HG03196 (cell line): ENCODE data around the gene NAPB.
"Not testable (repeated sequence)": the region's sequence is repeated elsewhere in the genome, so short reads cannot be mapped to it uniquely, and the experiment has no call there.

ENCODE experiments used
- ATAC-seq: cut with Tn5 transposase; IDR thresholded peaks from one replicate; pipeline ENCODE4 v1.9.1; 2021; ENCODE audit not compliant: unreplicated experiment

NAPB gene

DNA sequence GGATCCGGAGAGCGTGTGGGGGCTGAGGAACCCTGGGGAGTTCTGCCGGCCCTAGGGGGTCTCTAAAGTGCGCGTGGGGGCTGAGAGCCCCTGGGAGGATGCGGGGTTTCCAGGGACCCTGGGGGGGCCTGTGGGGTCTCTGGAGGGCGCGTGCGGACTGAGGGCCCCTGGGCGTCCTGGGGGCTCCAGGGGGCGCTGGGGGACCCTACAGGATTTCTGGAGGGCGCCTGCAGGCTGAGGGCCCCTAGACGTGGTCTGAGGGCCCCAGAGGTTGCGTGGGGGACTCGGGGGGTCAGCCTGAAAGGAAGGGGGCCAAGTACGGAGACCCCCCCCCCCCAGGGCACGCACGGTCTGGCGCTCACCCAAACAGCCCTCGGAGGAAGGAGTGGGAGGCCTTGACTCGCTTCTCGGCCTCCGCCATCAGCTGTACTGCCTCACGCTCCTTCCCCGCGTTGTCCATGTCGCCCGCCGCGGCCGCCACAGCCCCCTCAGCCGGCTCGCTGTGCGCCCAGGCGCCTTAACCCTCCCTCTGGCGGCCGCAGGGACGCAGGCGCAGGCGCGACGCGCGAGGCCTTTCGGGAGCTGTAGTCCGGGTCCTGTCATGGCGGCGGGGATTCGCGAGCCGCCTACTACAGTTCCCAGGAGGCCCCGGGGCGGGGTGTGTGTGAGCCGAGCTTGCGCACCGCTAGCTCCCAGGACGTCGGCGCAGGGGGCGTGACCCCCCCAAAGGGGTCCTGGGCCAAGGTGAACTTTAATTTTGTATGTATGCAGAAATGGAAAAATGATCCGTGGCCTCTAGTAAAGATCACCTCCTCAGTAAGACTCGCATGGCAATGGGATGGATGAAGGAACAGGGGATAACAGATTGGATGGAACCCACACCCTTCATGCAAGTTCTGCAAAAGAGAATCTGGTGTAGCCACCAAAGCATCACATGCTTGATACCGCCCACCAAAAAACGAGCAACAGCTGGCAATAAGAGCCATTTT is at the start of gene NAPB:
Gene NAPB, minus strand, starts transcription at position 546 of the 989 bp plus-strand sequence. Its CDS starts 86 bp downstream, at position 460.
- peak; percentile 97 for ATAC-seq

- ATAC-seq, result not testable (repeated sequence)
Measured at GRCh38 chr20:23466961-23467360, 45.7 kb upstream of the NAPB start.

GRCh38 chr20:23461180-23461579 is 39.9 kb upstream of the NAPB start:
- ATAC-seq, result no peak

GRCh38 chr20:23459461-23460150 is 38.3 kb upstream of the NAPB start:
- no peak for ATAC-seq

- ATAC-seq, result no peak
Measured at GRCh38 chr20:23456873-23457272, 35.6 kb upstream of the NAPB start.

- ATAC-seq, result no peak
Measured at GRCh38 chr20:23456409-23456808, 35.1 kb upstream of the NAPB start.

GRCh38 chr20:23455639-23456038 is 34.4 kb upstream of the NAPB start:
- no peak for ATAC-seq

- ATAC-seq, result no peak
Measured at GRCh38 chr20:23454816-23455215, 33.5 kb upstream of the NAPB start.

GRCh38 chr20:23453549-23454543 is 32.6 kb upstream of the NAPB start:
- no peak for ATAC-seq

- no peak for ATAC-seq
Measured at GRCh38 chr20:23452776-23453175, 31.5 kb upstream of the NAPB start, which contains the start of gene CST11. Gene CST11, minus strand, starts transcription at chr20:23452876. Its CDS starts 65 bp downstream, at chr20:23452811.

DNA sequence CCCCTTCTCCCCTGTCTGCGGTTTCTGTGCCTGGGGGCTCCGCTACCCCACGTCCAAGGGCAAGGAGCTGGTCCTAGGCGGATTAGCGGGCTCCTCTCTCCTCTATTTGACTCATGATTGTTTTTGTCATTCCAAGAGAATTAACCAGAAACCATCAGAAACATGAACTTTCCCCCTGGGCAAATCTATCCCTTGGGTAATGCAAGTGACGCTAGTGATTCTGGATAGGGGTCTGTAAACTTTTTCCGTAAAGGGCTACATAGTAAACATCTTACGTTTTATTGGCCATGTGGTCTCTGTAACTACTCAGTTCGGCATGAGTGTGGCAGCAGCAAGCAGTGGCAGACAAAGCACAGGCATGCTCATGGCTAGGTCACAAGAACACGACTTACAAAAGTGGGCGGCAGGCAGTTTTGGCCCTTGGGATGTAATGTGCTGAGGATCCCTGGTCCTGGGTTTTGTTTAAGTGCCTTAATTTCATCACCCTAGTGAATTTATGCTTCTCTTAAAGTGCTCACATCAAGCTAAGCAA is 30.7 kb upstream of the NAPB start:
- no peak for ATAC-seq

- ATAC-seq, result no peak
Measured at GRCh38 chr20:23450877-23451276, 29.6 kb upstream of the NAPB start.

DNA sequence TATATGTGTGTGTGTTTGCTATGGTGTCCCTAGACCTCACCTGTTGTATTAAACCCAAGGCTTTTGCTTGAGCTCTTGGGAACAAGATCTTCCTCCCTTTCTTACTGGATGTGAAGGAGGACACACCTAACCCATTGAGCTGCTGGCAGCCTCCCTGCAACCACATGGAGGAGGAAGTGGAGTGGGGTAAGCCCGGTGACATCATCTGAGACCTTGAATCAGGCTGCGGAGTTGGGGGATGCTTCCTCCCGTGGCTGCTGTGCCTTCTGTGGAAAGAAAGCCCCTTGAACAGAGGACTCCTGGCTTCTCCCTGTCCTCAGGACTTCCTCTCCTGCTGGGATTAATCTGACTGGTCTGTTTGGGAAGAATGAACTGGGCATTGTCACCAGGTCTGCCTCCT is 28.1 kb upstream of the NAPB start:
- no peak for ATAC-seq

DNA sequence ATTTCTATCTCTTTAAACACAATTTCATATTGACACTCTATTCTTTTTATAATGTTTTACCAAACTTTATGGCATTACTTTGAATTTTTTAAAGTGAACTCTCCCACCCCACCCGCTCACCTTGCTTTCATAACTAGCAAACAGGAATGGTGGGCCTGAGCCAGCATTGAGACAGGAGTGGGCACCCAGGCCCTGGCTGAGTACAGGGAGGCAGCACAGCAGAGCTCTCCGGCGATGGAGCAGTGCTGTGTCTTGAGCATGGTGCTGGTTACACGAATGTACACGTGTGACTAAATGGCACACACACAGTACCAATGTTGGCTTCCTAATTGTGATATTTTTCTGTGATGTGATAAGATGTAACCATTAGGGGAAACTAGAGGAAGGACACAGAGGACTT is 26.9 kb upstream of the NAPB start:
- ATAC-seq, result no peak

GRCh38 chr20:23446505-23446904 is 25.2 kb upstream of the NAPB start:
- ATAC-seq, result no peak

DNA sequence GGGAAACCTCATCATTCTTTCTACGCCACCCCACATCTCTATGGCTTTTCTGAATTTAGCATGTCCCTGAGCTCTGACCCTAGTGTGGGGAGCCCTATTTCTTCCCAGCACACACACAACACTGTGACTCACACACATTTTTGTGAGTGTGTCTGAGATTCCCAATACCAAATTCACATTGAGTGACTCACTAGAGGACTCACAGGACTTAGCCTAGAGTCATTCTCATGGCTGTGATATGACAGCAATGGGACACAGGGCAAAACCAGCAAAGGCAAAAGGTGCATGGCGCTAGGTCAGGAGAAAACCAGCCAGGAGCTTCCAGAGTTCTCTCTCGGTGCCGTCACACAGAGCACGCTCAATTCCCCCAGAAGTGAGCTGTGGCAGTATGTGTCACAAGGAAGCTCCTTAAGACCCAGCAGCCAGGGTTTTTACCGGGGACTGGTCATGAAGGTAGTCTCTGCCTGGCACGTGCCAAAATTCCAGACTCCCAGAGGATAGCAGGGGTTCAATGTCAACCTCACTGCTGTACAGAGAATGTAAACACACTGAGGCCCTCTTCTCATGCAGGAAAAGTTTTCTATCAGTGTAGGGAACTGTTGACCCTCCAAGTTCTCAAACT is 24.4 kb upstream of the NAPB start:
- no peak for ATAC-seq

GRCh38 chr20:23444859-23445258 is 23.6 kb upstream of the NAPB start:
- no peak for ATAC-seq

GRCh38 chr20:23442436-23442835 is 21.1 kb upstream of the NAPB start:
- no peak for ATAC-seq

GRCh38 chr20:23441850-23442313 is 20.6 kb upstream of the NAPB start:
- peak; percentile 63 for ATAC-seq

DNA sequence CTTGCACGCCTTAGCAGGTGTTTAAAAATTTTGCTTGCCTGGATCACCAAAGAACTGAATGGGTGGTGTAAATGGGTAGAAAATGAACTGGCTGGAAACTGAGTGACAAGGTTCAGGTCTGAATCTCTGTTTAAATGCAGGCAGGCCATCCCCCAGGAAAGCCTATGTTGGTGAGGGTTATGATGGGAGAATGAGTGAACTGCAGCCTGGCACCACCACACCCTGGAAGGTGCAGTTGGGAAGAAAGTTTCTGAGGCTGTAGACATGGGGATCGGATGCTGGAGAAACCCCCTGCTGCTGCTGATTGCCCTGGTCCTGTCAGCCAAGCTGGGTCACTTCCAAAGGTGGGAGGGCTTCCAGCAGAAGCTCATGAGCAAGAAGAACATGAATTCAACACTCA is 18.7 kb upstream of the NAPB start:
- ATAC-seq, result no peak
